Fibroblast of lung (primary cell): ENCODE measurements around the gene CTXN2. TPM values are rescaled to one million over a fixed set of nuclear protein-coding genes. Genes with fewer than 3 reads are reported as not detected.
A peak's percentile ranks its signal among the peaks of the same experiment; 100 is the strongest.

Experiments used
- DNase-seq, 2 donors: peaks; one replicate each; pipeline versions ENCODE4 v3.0.0 to v3.0.0-alpha.2; 2010; ENCODE audit warnings: low read depth in 2 of 2
- H2AFZ ChIP-seq: 2 replicates; pipeline ENCODE4 v1.5.1; 2012; ENCODE audit warnings: low read length, control low read depth, inconsistent platforms
- H3K27ac ChIP-seq: 2 replicates; pipeline ENCODE4 v1.5.1; 2011; ENCODE audit warnings: low read length, control low read depth; ENCODE audit not compliant: insufficient read depth
- H3K27me3 ChIP-seq: 2 replicates; pipeline ENCODE4 v1.5.1; 2011; ENCODE audit warnings: mild to moderate bottlenecking, low read length; ENCODE audit not compliant: control insufficient read depth, insufficient read depth
- H3K36me3 ChIP-seq: 2 replicates; pipeline ENCODE4 v1.5.1; 2011; ENCODE audit warnings: low read length; ENCODE audit not compliant: control insufficient read depth, insufficient read depth
- H3K4me1 ChIP-seq: 2 replicates; pipeline ENCODE4 v1.5.1; 2011; ENCODE audit warnings: low read length; ENCODE audit not compliant: control insufficient read depth, insufficient read depth; ENCODE audit errors: extremely low read depth
- H3K4me2 ChIP-seq: 2 replicates; pipeline ENCODE4 v1.5.1; 2011; ENCODE audit warnings: low read length, control low read depth; ENCODE audit not compliant: insufficient read depth; ENCODE audit errors: extremely low read depth
- H3K4me3 ChIP-seq, 4 experiments: fragments of 200-600 bp in 1 of 4; sonication (generic) in 1 of 4; replicated peaks in 1 of 4; 2 replicates each; pipeline ENCODE4 v1.5.1; 2011 to 2016; ENCODE audit warnings: low read length in 4 of 4, low read depth in 3 of 4, mild to moderate bottlenecking in 3 of 4, control low read depth in 2 of 4, inconsistent platforms in 1 of 4, mixed read lengths in 1 of 4; ENCODE audit not compliant: insufficient read depth in 1 of 4; ENCODE audit errors: control extremely low read depth in 1 of 4
- H3K79me2 ChIP-seq: 2 replicates; pipeline ENCODE4 v1.5.1; 2012; ENCODE audit warnings: mild to moderate bottlenecking, low read length, inconsistent platforms; ENCODE audit not compliant: control insufficient read depth, insufficient read depth
- H3K9ac ChIP-seq: 2 replicates; pipeline ENCODE4 v1.5.1; 2011; ENCODE audit warnings: mild to moderate bottlenecking, low read length, control low read depth; ENCODE audit not compliant: insufficient read depth
- H3K9me3 ChIP-seq: 2 replicates; pipeline ENCODE4 v1.5.1; 2012; ENCODE audit warnings: low read depth, low read length; ENCODE audit not compliant: control insufficient read depth, insufficient read depth
- H4K20me1 ChIP-seq: 2 replicates; pipeline ENCODE4 v1.5.1; 2011; ENCODE audit warnings: low read length; ENCODE audit not compliant: control insufficient read depth, insufficient read depth; ENCODE audit errors: extremely low read depth
- CTCF ChIP-seq, 2 donors: IDR thresholded peaks in 1 of 2; conservative IDR thresholded peaks in 1 of 2; 1 replicate in 1 of 2; 2 replicates in 1 of 2; pipeline ENCODE4 v1.5.1; 2011 to 2012; ENCODE audit warnings: low read length in 2 of 2, control low read depth in 1 of 2, inconsistent platforms in 1 of 2, low read depth in 1 of 2, mild to moderate bottlenecking in 1 of 2
- EZH2 ChIP-seq: IDR thresholded peaks from 2 replicates; pipeline ENCODE4 v1.5.1; 2012; ENCODE audit warnings: low read length, control low read depth, mild to moderate bottlenecking; ENCODE audit errors: missing control alignments
- polyA minus RNA-seq: library from RNA; depleted of rRNA, polyadenylated mRNA; stranded (reverse); fragments of >200 nt; gene quantifications from 2 replicates; pipeline ENCODE4 v1.2.3, GENCODE V29; 2011; ENCODE audit warnings: low replicate concordance
- polyA plus RNA-seq, 2 donors: library from polyadenylated mRNA; depleted of rRNA in 1 of 2; stranded (reverse) in 1 of 2; unstranded in 1 of 2; fragments of >200 nt; gene quantifications; 2 replicates each; pipeline ENCODE4 v1.2.1, GENCODE V29; 2011 to 2012; ENCODE audit warnings: missing spikeins in 1 of 2
- total RNA-seq: library from RNA; depleted of rRNA; stranded (reverse); fragments of >200 nt; gene quantifications from 2 replicates; pipeline ENCODE4 v1.2.1, GENCODE V29; 2014

Gene CTXN2
- total RNA-seq: not detected in 2 replicates
- polyA plus RNA-seq: not detected in 2 replicates
- not detected in 2 replicates for polyA plus RNA-seq (2012)
- polyA minus RNA-seq: not detected in 2 replicates

- peak within 1 kb of the TSS; percentile 46 for H3K4me2 ChIP-seq
- TF ChIP-seq CTCF (conservative IDR thresholded peaks at IDR 0.05 in 1 of 2, IDR thresholded peaks at IDR 0.05 in 1 of 2; ENCODE audit: low read depth in 1 of 2, low read length in 2 of 2) (no peak), EZH2 (no peak)
- DNase-seq: peak; percentile 1 to 14
These were observed at the start of gene CTXN2 for GRCh38 chr15:48191574-48192225. Gene CTXN2 (plus strand): TSS chr15:48191665. CDS start chr15:48201301, 9,636 bp downstream.

GRCh38 chr15:48143856-48144255 lies 47.6 kb upstream of the CTXN2 start:
- Histone ChIP-seq H3K9me3 (no peaks in the 10 kb centered on the region), H3K79me2 (no peaks in the 10 kb centered on the region), H2AFZ (no peak overlapping the region), H3K27me3 (no peaks in the 10 kb centered on the region), H3K9ac (no peak overlapping the region), H3K36me3 (no peaks in the 10 kb centered on the region), H3K4me3 (peak overlapping the region in 1 of 4 experiments; percentile 26), H3K4me1 (peaks cover 5% of the 10 kb centered on the region), H3K27ac (no peak overlapping the region), H4K20me1 (no peaks in the 10 kb centered on the region), H3K4me2 (peak overlapping the region; percentile 64)
- TF ChIP-seq EZH2: no peak
- TF ChIP-seq CTCF (conservative IDR thresholded peaks at IDR 0.05 in 1 of 2, IDR thresholded peaks at IDR 0.05 in 1 of 2; ENCODE audit: low read depth in 1 of 2, low read length in 2 of 2): no peak
- DNase-seq: peak; percentile 27 to 62

More at GRCh38 chr15:48191574-48192225, at the start of gene CTXN2:
- no peaks in the 10 kb centered on the region for H3K79me2 ChIP-seq
- no peaks in the 10 kb centered on the region for H3K4me1 ChIP-seq
- no peaks in the 10 kb centered on the region for H4K20me1 ChIP-seq
- H2AFZ ChIP-seq: no peak within 1 kb of the TSS
- H3K4me3 ChIP-seq: peak within 1 kb of the TSS in 1 of 4 experiments; percentile 0
- H3K9ac ChIP-seq: no peak within 1 kb of the TSS
- no peaks in the 10 kb centered on the region for H3K9me3 ChIP-seq
- H3K36me3 ChIP-seq: no peaks in the 10 kb centered on the region
- H3K27ac ChIP-seq: no peak within 1 kb of the TSS
- peaks cover 6% of the 10 kb centered on the region for H3K27me3 ChIP-seq

GRCh38 chr15:48144889-48145288 lies 46.6 kb upstream of the CTXN2 start:
- TF ChIP-seq EZH2 (no peak), CTCF (conservative IDR thresholded peaks at IDR 0.05 in 1 of 2, IDR thresholded peaks at IDR 0.05 in 1 of 2; ENCODE audit: low read depth in 1 of 2, low read length in 2 of 2) (no peak)
- Histone ChIP-seq H3K79me2 (no peaks in the 10 kb centered on the region), H3K9me3 (no peaks in the 10 kb centered on the region), H3K4me2 (peak overlapping the region; percentile 34), H3K27ac (no peak overlapping the region), H4K20me1 (no peaks in the 10 kb centered on the region), H3K4me1 (peaks cover 5% of the 10 kb centered on the region), H3K27me3 (no peaks in the 10 kb centered on the region), H3K36me3 (no peaks in the 10 kb centered on the region), H3K4me3 (peak overlapping the region in 2 of 4 experiments; percentile 4 to 13), H3K9ac (no peak overlapping the region), H2AFZ (no peak overlapping the region)
- DNase-seq: peak; percentile 23 to 43
